HG03280 (cell line): ENCODE data around the gene EPO.

Source experiments
- ATAC-seq: cut with Tn5 transposase; IDR thresholded peaks from one replicate; pipeline ENCODE4 v1.9.1; 2021; ENCODE audit warnings: mild to moderate bottlenecking, moderate library complexity; ENCODE audit not compliant: unreplicated experiment

EPO gene

GRCh38 chr7:100720279-100720670, at the start of gene EPO:
EPO (plus strand) TSS chr7:100720468; CDS start chr7:100720981, 513 bp downstream.
- ATAC-seq: no peak

GRCh38 chr7:100671353-100672327, 48.6 kb upstream of the EPO start:
- no peak for ATAC-seq

DNA sequence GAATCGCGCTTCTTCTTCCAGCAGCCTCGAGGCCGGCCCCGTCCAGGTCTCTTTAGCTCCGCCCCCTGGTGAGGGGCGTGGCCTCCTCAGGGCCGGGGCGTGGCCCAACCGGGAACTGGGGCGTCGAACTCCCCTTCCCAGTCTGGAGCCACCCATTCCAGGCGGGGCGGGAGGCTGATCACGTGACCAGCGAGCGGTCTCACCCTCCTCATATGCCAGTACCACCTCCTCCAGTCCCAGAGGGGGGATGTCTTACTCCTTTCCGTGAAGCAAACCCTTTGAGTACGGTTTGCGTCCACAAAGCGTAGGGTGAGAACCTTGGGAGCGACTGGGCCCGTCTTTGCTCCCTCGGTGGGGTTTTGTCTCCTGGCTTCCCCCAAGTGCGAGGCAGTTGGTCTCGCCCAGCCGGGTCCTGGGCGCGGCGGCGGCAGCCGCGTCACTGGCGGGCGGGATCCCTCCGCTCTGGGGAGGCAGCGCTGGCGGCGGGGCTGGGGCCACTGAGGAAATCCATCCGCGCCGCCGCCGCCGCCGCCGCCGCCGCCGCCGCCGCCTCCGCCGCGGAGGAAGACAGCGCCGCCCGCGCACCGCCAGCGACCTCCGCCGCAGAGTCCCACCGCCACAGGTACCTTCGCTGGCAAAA, 46.8 kb upstream of the EPO start, which contains the start of gene GNB2:
GNB2 (plus strand) TSS at position 439 of the 640 bp plus-strand sequence. CDS start 2,526 bp downstream, outside the sequence.
- peak; percentile 61 for ATAC-seq

DNA sequence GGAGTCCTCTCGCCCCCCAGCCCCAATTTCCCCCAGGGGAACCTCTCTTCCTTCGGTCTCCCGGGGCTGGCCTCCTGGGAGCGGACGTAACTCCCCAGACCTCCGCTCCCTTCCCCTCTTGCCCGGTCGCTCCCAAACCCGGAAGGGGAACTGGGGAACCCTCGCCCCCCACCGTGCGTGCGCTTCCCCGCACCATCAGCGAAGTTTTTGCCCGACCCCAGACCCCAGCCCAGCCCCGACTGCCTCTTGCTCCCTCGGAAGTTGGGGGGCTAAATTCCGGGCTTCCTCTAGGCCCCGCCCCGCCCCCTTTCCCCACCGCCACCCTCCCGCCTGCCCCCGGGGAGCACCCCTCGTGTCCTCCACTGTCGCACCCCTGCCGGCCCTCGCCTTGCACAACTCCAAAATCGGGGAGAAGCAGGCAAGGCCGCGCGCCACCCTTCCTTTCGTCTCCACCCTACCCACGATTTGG, 46.3 kb upstream of the EPO start:
- no peak for ATAC-seq

DNA sequence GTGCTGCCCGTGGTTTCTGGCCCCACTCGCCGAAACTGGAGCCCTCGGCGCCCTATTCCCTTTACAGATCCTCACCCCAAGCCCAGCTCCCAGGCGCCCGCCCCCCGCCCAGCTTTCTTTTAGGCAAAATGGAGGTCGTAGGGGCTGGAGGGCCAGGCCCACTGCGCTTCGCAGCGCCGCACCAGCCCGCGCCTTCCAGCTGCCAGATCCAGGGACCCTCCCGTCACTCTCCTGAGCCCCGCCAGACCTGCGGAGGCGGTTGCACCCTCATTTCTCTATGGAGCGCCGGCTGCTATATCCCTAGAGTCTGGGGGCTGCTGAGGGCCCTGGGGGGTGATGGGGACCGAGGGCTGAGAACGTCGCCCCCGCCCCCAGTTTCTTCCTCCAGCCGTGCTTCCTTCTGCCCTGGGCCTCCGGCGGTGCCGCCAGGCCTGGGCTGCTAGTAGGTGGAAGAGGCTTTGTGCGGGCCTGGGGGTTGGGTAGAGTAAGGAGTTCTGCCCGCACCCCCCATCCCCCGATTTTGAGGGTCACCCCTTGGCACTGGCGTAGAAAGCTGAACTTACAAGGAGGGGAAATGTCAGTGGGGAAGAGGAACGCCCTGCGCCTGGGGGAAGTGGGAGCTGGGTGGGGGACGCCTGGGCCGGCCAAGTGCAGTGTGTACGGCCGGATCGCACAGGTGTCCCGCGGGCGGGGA, 45.7 kb upstream of the EPO start:
- ATAC-seq: no peak

- ATAC-seq: no peak
Measured at GRCh38 chr7:100675105-100675451, 45.2 kb upstream of the EPO start.

DNA sequence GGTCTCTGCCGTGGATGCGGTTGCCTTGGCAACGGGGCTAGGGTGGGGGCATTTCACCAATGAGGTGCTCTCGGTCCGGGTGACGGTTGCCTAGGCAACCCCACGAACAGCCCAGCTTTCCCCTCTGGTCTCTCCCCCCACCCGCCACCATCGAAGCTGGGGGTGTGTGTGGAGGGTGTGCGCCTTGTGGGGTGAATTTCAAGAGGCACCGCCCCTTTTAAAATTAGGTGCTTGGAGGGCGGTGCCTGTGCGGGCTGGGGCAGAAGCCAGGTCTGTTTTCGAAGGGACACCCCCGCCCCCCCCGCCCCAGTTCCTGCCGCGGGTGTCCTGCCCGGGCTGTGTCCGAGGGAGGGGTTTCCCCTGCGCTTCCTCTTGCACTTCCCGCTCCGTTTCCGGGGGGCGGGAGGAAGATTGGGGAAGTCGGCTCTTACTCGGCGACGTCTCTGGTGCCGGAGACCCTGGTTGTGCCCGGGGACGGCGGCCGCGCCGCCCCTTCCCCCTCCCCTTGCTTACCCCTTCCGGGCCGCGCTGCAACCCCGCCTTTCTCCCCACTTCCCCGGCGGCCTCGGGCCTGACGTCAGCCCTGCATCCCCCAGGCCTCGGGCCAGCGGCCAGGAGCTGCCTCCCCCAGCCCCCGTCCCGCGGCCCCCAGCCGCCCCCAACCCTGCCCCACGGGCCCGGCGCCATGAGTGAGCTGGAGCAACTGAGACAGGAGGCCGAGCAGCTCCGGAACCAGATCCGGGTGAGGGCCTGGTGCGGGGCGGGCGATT, 44.5 kb upstream of the EPO start:
- ATAC-seq: peak; percentile 32

DNA sequence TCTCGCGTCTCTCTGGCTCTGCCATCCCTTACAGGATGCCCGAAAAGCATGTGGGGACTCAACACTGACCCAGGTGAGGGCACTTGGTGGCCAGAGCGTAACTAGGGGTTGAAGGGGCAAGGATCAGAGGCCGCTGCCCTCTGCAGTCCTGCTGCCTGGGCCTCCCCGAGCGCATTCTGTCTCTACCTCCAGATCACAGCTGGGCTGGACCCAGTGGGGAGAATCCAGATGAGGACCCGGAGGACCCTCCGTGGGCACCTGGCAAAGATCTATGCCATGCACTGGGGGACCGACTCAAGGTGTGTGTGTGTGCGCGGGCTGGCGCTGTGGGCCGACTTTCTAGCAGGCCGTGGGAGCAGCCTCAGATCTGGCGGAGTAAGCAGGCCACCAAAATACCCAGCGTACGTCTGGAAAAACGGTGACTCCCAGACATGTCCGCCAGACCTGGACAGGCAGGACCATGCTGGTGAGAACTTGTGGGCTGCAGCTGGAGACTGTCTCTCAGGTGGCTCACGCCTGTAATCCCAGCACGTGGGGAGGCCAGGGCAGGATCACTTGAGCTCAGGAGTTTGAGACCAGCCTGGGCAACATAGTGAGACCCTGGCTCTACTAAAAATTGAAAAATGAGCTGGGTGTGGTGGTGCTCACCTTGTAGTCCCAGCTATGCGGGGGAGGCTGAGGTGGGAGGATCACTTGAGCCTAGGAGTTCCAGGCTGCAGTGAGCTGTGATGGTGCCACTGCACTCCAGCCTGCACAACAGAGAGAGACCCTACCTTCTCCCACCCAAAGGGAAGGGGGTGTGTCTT, 43.6 kb upstream of the EPO start:
- no peak for ATAC-seq

- no peak for ATAC-seq
Measured at GRCh38 chr7:100677308-100678267, 42.7 kb upstream of the EPO start.

GRCh38 chr7:100678291-100678984, 41.8 kb upstream of the EPO start:
- ATAC-seq: no peak

DNA sequence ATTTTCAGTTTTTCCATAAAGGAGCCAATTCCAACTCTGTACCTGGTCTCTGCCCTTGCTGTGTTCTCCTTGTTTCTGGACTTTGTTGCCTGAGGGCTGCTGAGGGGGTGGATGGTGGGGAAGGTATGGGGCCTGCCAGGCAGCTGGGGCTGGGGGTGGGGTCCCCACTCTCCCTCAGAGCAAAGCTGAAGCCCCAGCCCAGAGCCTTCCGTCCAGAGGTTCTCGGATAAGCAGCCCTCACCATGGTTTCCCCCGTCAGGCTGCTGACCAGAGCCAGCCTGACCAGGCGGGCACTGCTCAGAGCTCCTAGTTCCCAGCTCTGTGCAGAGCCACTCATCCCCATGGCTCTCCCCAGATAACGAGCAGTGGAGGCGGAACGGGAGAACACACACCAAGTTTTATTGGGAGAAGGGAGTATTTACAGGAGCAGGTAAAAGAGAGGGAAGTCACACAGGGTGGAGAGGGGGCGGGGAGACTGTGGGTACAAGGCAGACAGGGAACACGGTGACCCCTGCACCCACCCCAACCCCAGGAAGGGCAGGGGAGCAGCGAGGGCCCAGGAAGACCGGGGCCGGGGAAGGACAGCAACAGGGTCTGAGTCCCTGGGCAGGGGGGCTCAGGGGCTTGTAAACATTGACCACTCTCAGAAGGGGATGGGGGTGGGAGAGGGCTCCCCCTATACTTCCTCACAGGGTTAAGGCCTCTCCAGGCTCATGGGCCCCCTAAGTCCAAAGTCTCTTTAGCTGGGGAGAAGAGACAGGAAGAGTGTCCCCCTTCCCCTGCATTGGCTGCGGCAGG, 40.9 kb upstream of the EPO start:
- ATAC-seq: no peak

DNA sequence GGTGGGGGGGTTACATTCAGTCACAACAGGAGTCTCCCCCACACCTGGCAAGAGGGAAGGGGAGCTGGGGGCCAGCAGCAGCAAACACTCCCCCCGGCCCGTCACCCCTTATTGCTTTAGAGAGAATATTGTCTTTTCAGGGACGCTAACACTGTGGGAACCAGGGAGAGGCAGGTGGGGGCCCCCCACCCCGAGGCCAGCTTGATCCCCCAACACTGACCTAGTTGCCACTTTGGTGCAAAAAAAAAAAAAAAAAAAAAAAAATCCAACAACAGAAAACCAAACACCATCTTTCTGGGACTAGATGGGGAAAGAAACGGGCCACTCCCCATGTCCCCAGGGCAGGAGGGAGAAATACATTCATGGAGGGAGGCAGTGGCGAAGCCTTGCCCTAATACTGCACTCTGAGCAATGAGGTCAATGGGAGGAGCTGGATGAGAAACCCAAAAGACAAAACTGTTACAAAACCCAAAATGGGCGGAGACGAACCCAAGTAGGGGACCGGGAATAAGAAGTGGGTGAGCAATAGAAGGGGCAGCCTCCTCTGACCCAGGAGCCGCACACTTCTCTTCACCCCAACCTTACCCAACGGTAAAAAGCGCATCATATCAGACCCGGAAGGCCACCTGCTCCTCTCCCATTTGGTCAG, 40.2 kb upstream of the EPO start:
- no peak for ATAC-seq

DNA sequence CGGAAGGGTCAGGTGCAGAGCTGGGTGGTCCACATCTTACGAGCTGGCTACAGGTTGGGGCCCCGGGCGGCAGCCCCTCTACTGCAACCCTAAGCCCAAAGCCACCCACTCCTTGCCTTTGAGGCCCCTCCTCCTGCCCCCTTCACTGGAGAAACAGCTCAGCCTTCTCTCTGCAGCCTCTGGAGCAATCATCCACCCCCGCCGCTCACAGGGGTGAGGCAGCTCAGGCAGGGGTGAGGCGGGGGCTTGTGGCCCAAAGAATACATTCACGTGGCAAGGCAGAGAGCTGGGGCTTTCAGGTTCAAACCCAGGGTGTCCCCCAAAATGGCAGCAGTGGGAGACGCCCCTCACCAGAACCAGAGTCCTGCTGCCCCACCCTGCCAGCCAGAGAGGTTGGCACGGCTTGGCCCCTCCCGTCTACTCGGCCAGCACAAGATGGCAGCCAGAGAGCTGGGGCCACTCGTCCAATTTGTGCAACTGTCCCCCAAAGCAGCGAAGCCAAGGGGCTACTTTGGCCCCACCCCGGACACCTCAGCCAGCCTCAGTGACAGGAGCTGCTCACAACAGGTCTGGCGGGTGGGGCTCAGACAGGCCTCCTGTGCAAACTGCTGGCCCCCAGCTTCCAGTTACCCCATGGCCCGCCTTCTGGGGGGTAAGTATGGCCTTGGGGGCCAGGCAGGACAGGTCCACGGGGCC, 39.5 kb upstream of the EPO start:
- ATAC-seq: no peak

DNA sequence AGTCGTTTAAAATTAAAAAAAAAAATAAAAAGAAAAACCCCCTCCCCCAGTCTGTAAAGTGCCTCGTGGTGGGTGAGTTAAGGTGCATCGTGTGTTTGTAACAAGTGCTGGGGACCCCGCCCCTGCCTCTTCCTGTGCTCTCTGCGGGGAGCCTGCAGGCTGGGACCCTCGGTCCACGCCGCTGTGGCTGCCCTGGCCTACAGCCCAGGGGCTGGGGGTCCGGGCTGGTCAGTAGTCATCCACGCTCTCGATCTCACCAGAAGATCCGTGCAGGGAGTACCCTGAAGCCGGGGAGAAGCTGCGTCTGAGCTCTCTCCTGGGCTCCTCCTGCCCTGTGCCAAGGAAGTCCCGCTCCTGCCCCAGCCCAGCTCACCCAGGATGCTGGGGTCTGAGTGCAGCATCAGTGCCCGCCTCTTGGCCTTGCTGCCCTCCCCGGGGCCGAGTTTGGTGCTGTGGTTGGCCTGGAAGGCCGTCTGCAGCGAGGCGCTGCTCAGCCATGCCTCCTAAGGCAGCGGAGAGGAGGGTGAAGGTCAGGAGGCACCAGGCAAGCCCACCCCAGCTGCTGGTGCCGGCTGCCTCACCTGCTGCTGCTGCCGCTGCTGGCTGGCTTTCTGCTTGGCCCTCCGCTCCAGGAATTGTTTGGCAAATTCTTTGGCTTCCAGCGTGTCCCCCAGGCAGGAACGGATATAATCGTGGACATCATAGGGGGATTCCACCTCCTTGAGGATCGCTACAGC, 38.6 kb upstream of the EPO start:
- ATAC-seq: no peak

DNA sequence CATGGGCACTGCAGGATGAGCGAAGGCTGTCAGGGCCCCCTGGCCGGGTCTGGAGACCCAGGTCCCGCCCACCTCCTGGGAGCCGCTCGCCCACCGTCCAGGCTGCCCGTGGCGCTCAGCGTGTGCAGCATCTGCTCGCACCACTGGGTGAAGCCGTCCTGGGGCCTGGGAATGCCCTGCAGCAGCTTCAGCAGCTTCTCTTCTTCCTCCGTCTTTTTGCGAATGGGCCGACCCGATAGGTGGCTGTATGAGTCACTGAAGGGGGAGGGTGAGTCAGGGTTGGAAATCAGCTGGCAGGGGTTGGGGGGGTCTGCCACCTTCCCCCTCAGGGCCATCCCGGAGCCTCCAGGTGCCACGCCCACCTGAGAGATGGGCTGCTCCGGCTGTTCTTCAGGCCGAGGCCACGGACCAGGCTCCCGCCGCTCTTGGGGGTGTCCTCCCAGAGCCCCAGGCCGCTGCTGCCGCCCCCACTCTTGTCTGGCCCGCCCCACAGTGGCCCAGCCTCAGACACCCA, 38.0 kb upstream of the EPO start:
- no peak for ATAC-seq
